Activated CD4-positive, alpha-beta memory T cell treated with anti-CD3 and anti-CD28 coated beads, Interleukin-2, amount 10 ng/mL, durations not matched to agents 7 days and 5 days (primary cell): ENCODE data around the gene LRP1B. TPM values are rescaled to one million over a fixed set of nuclear protein-coding genes. Genes with fewer than 3 reads are reported as not detected.

Experiments
- CTCF ChIA-PET: fragments of 350-600 bp; sonication (Branson Sonifier 250); formaldehyde crosslinking; loops from one replicate; lab custom pipeline; 2021; ENCODE audit warnings: antibody characterized with exemption, inconsistent platforms; lab: Charles Lee
- POLR2A ChIA-PET: fragments of 350-600 bp; sonication (Branson Sonifier 250); formaldehyde crosslinking; loops from one replicate; lab custom pipeline; 2021; ENCODE audit warnings: antibody characterized with exemption; lab: Charles Lee
- DNase-seq: peaks from one replicate; pipeline ENCODE4 v3.0.0-alpha.2; 2020
- H3K27ac Mint-ChIP-seq: one replicate; pipeline ENCODE4 v1.8.0; 2021; ENCODE audit warnings: mild to moderate bottlenecking, mixed read lengths
- H3K27me3 Mint-ChIP-seq: one replicate; pipeline ENCODE4 v1.8.0; 2021; ENCODE audit warnings: mixed read lengths
- H3K36me3 Mint-ChIP-seq: one replicate; pipeline ENCODE4 v1.8.0; 2021; ENCODE audit warnings: low read depth, mixed read lengths
- H3K4me1 Mint-ChIP-seq: one replicate; pipeline ENCODE4 v1.8.0; 2021; ENCODE audit warnings: mixed read lengths
- H3K4me3 Mint-ChIP-seq: one replicate; pipeline ENCODE4 v1.8.0; 2021; ENCODE audit warnings: mild to moderate bottlenecking, mixed read lengths
- H3K9me3 Mint-ChIP-seq: one replicate; pipeline ENCODE4 v1.8.0; 2021; ENCODE audit warnings: mixed read lengths
- total RNA-seq, 2 experiments: library from RNA; stranded (reverse); gene quantifications; one replicate each; pipeline ENCODE4 v1.2.3, GENCODE V29; 2021

LRP1B gene
- total RNA-seq, 2 experiments from 2014 or later = not detected

DNA sequence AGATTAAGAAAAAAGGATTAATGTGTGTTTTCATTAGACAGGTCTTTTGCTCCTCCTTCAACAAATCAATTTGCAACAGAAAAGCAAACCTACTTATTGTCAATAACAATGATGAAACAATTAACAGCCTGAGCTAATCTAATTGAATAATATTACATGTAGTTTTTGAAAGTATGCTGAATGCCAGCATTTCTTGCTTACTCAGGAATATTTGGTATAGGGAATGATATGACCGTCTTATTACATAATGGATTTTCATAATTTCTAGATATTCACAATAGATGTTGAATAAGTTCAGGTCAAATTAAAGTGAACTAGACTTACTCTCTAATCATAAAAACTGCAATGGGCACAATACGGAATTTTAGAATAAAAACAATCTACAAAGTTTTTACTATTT lies 1856.9 kb downstream of the LRP1B start:
- no peak for DNase-seq
- Mint-ChIP-seq H3K9me3 (peaks cover 3% of the 10 kb centered on the region), H3K27ac (no peak overlapping the region), H3K27me3 (no peaks in the 10 kb centered on the region), H3K36me3 (no peaks in the 10 kb centered on the region), H3K4me3 (no peak overlapping the region), H3K4me1 (no peaks in the 10 kb centered on the region)
- ChIA-PET POLR2A (no interaction called here), CTCF (no interaction called here)

DNA sequence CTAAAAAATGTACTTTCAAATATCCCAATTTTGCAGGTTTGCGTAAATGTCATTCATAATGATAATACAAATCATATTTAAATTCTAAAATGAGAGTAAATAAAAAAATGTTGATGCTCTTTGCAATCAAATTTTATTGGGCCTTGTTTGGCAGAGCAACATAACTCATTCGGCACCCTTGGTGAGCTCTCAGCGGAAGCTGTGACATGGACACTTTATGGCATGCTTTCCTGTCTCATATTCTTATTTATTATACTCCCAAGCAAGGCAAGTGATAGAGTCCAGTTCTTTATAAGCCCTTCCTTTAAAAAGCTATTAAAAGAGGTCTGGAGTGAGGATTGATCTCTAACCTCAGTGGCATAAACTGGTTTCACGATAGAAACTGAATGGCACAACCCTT lies 1857.4 kb downstream of the LRP1B start:
- ChIA-PET CTCF (no interaction called here), POLR2A (no interaction called here)
- peaks cover 3% of the 10 kb centered on the region for H3K9me3 Mint-ChIP-seq
- no peak for DNase-seq
- H3K27me3 Mint-ChIP-seq = no peaks in the 10 kb centered on the region
- H3K27ac Mint-ChIP-seq = no peak overlapping the region
- no peak overlapping the region for H3K4me3 Mint-ChIP-seq
- H3K36me3 Mint-ChIP-seq = no peaks in the 10 kb centered on the region
- no peaks in the 10 kb centered on the region for H3K4me1 Mint-ChIP-seq

DNA sequence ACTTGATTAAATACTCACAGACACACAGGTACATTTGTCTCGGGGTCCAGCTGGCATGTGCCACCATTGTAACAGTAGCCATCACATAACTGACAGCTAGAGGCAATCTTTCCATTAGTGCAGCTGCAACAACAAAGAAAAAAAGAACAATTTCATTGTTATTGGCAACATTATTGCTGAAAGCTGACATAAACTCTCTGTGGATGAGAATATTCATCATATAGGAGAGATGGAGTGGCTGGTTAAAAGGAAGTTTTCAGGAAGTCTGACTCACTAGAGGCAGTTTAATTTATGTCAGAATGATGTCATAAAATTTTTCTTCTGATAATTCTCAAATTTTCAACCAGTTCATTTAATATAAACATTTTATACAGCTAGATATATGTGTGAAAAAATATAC lies 1860.6 kb downstream of the LRP1B start:
- Mint-ChIP-seq H3K4me1 (no peaks in the 10 kb centered on the region), H3K27ac (no peak overlapping the region), H3K4me3 (no peak overlapping the region), H3K9me3 (peaks cover 6% of the 10 kb centered on the region), H3K36me3 (no peaks in the 10 kb centered on the region), H3K27me3 (no peaks in the 10 kb centered on the region)
- ChIA-PET CTCF (no interaction called here), POLR2A (no interaction called here)
- no peak for DNase-seq

DNA sequence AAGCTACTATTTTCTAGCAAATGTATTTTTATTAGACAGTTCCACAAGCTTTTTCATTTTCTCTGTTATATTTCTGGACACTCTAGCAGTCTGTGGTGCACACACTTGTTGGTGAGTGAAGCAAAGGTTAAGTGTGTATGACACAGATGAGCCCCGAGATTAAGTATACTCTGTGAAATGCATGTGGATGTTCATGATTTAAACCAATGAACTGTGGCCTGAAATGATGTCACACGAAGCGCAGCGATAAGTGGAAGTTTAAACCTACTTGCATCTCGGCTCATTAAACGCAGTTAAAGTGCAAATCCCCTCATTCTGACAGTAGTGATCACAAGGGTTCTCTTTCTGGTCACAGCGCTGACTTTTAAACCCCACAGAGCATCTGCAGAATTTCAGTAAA lies 1861.8 kb downstream of the LRP1B start:
- no peak overlapping the region for H3K4me3 Mint-ChIP-seq
- no peak overlapping the region for H3K27ac Mint-ChIP-seq
- H3K27me3 Mint-ChIP-seq = no peaks in the 10 kb centered on the region
- POLR2A ChIA-PET = no interaction called here
- no peaks in the 10 kb centered on the region for H3K36me3 Mint-ChIP-seq
- CTCF ChIA-PET = no interaction called here
- peaks cover 5% of the 10 kb centered on the region for H3K9me3 Mint-ChIP-seq
- DNase-seq = no peak
- no peaks in the 10 kb centered on the region for H3K4me1 Mint-ChIP-seq

DNA sequence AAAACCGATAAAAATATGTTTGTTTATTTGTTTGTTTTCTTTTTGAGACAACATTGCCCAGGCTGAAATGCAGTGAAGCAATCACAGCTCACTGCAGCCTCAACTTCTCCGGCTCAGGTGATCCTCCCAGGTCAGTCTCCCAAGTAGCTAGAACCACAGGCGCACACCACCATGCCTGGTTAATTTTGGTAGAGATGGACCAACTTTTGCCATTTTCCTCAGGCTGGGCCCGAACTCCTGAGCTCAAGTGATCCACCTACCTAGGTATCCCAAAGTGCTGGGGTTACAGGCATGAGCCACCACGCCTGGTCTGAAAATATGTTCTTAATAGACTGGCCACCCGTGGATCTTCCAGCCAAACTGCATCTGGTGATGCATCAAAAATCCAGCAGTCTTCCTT lies 1867.9 kb downstream of the LRP1B start:
- DNase-seq = no peak
- H3K4me1 Mint-ChIP-seq = no peaks in the 10 kb centered on the region
- H3K36me3 Mint-ChIP-seq = no peaks in the 10 kb centered on the region
- no peaks in the 10 kb centered on the region for H3K27me3 Mint-ChIP-seq
- H3K27ac Mint-ChIP-seq = no peak overlapping the region
- peaks cover 13% of the 10 kb centered on the region for H3K9me3 Mint-ChIP-seq
- ChIA-PET POLR2A (no interaction called here), CTCF (no interaction called here)
- no peak overlapping the region for H3K4me3 Mint-ChIP-seq

DNA sequence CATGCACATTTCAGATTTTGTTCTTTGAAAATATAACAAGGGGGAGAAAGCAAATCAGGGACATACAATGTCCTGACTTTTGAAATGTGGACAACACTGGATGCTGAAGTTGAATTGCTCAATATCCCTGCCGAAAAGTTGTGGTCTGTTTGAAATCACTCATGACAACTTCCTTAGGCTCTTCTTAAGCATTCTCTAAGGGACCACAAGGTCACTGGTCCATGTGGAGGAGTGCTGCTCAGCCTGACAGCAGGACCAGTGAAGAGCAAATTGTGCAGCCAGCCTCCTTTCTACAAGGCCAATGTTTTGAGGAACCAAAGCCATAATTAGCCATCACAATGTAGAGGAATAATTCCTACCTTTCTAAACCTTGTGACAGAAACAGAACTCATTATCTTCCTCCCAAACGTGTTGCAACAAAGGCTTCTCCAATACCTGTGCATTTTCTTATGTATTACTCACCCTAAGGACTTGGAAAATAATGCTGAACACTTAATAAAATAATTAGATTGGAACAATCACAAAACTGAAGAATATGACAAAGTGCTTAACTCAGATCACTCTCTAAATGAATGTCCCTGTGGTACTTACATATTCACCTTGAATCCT lies 1873.0 kb downstream of the LRP1B start:
- Mint-ChIP-seq H3K9me3 (peaks cover 5% of the 10 kb centered on the region), H3K4me1 (no peaks in the 10 kb centered on the region), H3K27ac (no peak overlapping the region), H3K36me3 (no peaks in the 10 kb centered on the region), H3K4me3 (no peak overlapping the region), H3K27me3 (no peaks in the 10 kb centered on the region)
- no peak for DNase-seq
- CTCF ChIA-PET = no interaction called here
- POLR2A ChIA-PET = no interaction called here

DNA sequence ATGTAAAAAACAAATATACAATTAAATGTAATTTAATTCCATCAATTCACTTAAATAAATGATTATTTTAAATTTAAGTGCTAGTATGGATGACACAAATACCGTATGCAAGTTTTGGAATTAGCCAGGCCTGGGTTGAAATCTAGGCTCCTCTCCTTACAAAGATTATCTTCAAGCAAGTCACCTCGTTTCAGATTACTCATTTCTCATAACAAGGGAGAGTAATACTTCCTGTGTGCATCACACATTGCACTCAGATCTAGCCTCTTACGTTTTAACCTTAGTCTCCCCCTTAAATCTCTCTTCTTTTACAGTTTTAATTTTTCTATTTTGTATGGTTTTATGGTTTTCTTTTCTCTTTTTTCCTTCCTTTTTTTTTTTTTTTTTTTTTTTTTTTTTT lies 1874.7 kb downstream of the LRP1B start:
- Mint-ChIP-seq H3K4me3 (no peak overlapping the region), H3K9me3 (peaks cover 5% of the 10 kb centered on the region), H3K36me3 (no peaks in the 10 kb centered on the region), H3K4me1 (no peaks in the 10 kb centered on the region), H3K27me3 (no peaks in the 10 kb centered on the region), H3K27ac (no peak overlapping the region)
- ChIA-PET POLR2A (no interaction called here), CTCF (no interaction called here)
- no peak for DNase-seq

DNA sequence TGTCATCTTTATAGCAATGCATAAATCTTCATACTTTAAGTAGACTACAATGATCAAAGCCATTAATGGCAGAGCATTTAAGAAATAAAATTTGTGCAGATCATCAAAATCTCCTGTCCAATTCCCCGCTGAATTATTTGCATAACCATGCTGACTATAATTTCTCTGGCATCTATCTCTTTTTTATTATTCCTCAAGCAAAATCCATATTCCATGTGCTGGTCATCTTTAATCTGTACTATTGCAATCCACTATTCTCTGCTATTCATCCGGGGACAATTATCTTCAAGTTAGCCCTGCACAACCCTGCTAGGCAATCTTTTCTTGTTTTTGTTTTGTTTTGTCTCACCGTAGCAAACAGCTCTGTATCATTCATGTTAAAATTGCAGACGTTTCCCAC lies 1881.0 kb downstream of the LRP1B start:
- H3K9me3 Mint-ChIP-seq = peaks cover 6% of the 10 kb centered on the region
- DNase-seq = no peak
- ChIA-PET CTCF (no interaction called here), POLR2A (no interaction called here)
- no peaks in the 10 kb centered on the region for H3K4me1 Mint-ChIP-seq
- H3K27ac Mint-ChIP-seq = no peak overlapping the region
- H3K36me3 Mint-ChIP-seq = no peaks in the 10 kb centered on the region
- H3K27me3 Mint-ChIP-seq = no peaks in the 10 kb centered on the region
- H3K4me3 Mint-ChIP-seq = no peak overlapping the region

DNA sequence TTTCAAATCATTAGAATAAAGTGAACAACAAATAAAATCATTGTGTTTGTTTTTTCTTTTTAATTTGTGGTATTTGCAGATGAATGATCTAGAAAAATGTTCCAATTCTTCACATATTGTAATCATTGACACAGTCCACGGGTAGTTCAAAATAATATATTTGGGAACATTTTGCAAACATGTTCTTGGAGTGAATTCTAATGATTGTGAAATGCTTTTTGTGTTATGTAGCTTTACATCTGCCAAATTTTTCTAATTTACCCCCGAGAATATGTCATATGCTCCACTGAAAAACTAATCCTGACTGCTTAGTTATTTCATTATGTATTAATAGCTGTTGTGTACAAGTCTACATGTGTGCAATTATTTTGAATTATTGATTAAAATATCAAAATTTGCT lies 1882.2 kb downstream of the LRP1B start:
- Mint-ChIP-seq H3K4me1 (no peaks in the 10 kb centered on the region), H3K4me3 (no peak overlapping the region), H3K27me3 (no peaks in the 10 kb centered on the region), H3K9me3 (peaks cover 6% of the 10 kb centered on the region), H3K36me3 (no peaks in the 10 kb centered on the region), H3K27ac (no peak overlapping the region)
- ChIA-PET POLR2A (no interaction called here), CTCF (no interaction called here)
- DNase-seq = no peak

DNA sequence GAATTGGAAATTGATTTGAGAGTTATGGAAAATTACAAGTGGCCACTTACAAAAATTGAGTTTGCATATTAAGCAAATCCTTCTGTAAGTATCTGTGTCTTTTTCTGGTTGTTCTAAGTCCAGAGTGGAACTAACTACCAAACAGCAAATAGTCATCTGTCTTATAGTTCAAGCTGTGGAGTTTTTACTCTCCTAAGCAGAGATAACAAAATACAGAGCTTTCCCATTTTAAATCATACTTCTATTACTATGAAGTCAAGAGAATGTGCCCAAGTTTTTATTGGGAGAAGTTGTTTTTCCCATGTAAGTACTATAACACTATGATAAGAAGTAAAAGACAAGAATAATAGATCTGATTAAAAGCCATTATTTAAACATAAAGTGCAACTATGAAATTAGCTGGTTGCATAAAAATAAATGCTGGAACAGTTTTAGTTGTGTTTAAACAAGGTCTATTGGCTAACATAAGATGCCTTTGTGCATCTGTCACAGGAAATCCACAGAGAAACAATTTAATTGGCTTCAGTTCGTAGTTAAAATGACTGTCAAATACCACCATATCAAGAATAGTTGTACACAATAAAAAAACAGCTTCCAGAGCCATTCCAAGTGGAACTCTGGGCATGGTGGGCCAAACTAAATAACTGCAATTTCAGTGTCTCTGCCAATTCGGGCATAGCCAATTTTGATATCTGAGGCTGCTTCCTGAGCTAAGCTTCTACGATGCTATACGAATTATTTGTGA lies 1883.2 kb downstream of the LRP1B start:
- DNase-seq = no peak
- Mint-ChIP-seq H3K27ac (no peak overlapping the region), H3K27me3 (no peaks in the 10 kb centered on the region), H3K4me3 (no peak overlapping the region), H3K4me1 (no peaks in the 10 kb centered on the region), H3K9me3 (peaks cover 6% of the 10 kb centered on the region), H3K36me3 (no peaks in the 10 kb centered on the region)
- ChIA-PET POLR2A (no interaction called here), CTCF (no interaction called here)

DNA sequence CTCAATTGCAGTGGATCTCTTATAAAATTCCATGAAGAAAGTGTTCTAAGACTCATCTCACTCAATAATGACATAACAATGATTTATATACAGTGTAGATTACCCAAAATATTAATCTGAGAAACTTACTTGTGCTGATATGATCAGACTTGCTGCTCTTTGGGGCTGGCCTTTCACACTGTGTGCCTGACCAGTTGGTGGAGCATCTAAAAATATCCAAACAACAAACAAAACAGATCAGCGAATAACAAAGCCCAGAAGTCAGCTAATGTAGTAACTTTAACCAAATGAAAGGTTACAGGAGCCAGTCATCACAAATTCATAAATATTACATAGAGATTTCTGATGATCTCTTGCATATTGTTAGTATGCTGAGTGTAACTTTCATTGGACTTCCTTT lies 1883.9 kb downstream of the LRP1B start:
- DNase-seq = no peak
- Mint-ChIP-seq H3K36me3 (no peaks in the 10 kb centered on the region), H3K4me3 (no peak overlapping the region), H3K9me3 (peaks cover 6% of the 10 kb centered on the region), H3K27me3 (no peaks in the 10 kb centered on the region), H3K27ac (no peak overlapping the region), H3K4me1 (no peaks in the 10 kb centered on the region)
- ChIA-PET CTCF (no interaction called here), POLR2A (no interaction called here)

DNA sequence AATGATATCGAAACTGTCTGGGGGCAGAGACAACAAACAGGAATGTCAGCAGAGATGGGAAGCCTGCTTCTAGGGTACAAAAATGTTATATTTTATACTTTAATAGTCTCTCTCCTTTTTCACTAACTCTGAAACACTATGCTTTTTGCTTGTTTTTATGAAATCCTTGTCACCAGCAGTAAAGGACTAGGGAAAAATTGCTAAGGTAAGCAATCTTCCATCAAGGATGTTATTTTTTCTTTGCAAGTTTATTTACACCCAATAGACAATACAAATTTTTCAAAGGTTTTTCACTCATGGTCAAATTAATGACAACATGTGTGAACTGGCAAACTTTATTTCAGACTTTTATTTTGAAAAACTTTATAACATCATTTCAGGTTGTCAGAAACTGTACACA lies 1884.8 kb downstream of the LRP1B start:
- Mint-ChIP-seq H3K27ac (no peak overlapping the region), H3K27me3 (no peaks in the 10 kb centered on the region), H3K9me3 (peaks cover 6% of the 10 kb centered on the region), H3K4me1 (no peaks in the 10 kb centered on the region), H3K4me3 (no peak overlapping the region), H3K36me3 (no peaks in the 10 kb centered on the region)
- DNase-seq = no peak
- ChIA-PET POLR2A (no interaction called here), CTCF (no interaction called here)

DNA sequence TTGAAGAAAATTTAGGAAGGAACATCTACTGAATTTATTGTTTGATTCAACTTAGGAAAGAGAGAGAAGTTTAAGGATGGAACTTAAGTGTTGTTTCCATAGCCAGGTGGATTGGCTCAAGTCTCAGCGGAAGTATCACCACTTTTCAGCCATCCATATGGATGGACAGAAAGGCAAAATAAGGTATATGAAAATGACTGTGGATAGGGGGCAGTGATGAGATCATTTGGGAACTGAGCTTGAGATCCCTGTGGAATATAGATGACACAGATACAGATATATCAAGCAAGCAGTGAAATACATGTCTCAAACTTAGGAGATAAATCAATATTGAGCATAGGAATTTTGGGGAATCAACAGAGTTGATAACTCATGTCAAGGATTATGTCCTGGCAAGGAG lies 1887.9 kb downstream of the LRP1B start:
- Mint-ChIP-seq H3K4me3 (no peak overlapping the region), H3K27me3 (no peaks in the 10 kb centered on the region), H3K4me1 (no peaks in the 10 kb centered on the region), H3K9me3 (peaks cover 6% of the 10 kb centered on the region), H3K27ac (no peak overlapping the region), H3K36me3 (no peaks in the 10 kb centered on the region)
- POLR2A ChIA-PET = no interaction called here
- CTCF ChIA-PET = no interaction called here
- no peak for DNase-seq

DNA sequence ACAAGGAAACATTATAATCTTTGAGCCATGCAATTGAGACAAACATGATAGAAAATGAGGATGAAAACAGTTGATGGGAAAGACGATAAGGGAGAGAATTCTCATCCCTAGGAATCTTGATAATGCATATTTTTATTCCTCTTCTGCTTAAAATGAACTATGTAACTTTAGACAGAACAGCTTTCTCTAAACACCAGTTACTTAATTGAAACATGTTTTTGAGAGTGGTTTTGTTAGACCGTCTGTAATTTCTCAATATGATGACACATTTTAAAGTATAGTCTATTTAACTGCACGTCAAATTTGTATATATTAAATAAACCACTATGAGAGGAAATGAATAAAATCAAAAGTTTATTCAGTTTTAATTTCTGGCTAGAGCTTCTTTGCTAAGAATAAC lies 1896.7 kb downstream of the LRP1B start:
- no peak for DNase-seq
- Mint-ChIP-seq H3K9me3 (peaks cover 2% of the 10 kb centered on the region), H3K4me3 (no peak overlapping the region), H3K36me3 (no peaks in the 10 kb centered on the region), H3K4me1 (no peaks in the 10 kb centered on the region), H3K27ac (no peak overlapping the region), H3K27me3 (no peaks in the 10 kb centered on the region)
- ChIA-PET POLR2A (no interaction called here), CTCF (no interaction called here)
